GM23248 (cell line): ENCODE data around the gene CORIN. TPM values are rescaled to one million over a fixed set of nuclear protein-coding genes. Genes with fewer than 3 reads are reported as not detected.

Experiments used
- DNase-seq: peaks from one replicate; pipeline ENCODE4 v3.0.0-alpha.2; 2015
- H2AFZ ChIP-seq: fragments of 200-600 bp; sonication (generic); 2 replicates; pipeline ENCODE4 v1.6.1; 2016; ENCODE audit warnings: antibody characterized with exemption
- H3F3A ChIP-seq: fragments of 200-600 bp; sonication (generic); 2 replicates; pipeline ENCODE4 v1.6.1; 2016; ENCODE audit warnings: mild to moderate bottlenecking, antibody characterized with exemption, mixed run types; ENCODE audit not compliant: insufficient read depth
- H3K27ac ChIP-seq: fragments of 200-600 bp; sonication (generic); 2 replicates; pipeline ENCODE4 v1.5.1; 2016; ENCODE audit warnings: mild to moderate bottlenecking
- H3K27me3 ChIP-seq: fragments of 200-600 bp; sonication (generic); replicated peaks from 2 replicates; pipeline ENCODE4 v1.6.1; 2016; ENCODE audit warnings: mild to moderate bottlenecking; ENCODE audit not compliant: insufficient read depth
- H3K36me3 ChIP-seq: fragments of 200-600 bp; sonication (generic); 2 replicates; pipeline ENCODE4 v1.6.1; 2016; ENCODE audit warnings: low read depth, mild to moderate bottlenecking
- H3K4me1 ChIP-seq: fragments of 200-600 bp; sonication (generic); 2 replicates; pipeline ENCODE4 v1.6.1; 2016; ENCODE audit warnings: mild to moderate bottlenecking; ENCODE audit not compliant: insufficient read depth
- H3K4me2 ChIP-seq: fragments of 200-600 bp; sonication (generic); one replicate; pipeline ENCODE4 v1.6.1; 2016; ENCODE audit warnings: mild to moderate bottlenecking; ENCODE audit not compliant: unreplicated experiment
- H3K4me3 ChIP-seq: fragments of 200-600 bp; sonication (generic); 2 replicates; pipeline ENCODE4 v1.5.1; 2016; ENCODE audit warnings: mild to moderate bottlenecking
- H3K79me2 ChIP-seq: fragments of 200-600 bp; sonication (generic); 2 replicates; pipeline ENCODE4 v1.6.1; 2016; ENCODE audit warnings: mild to moderate bottlenecking; ENCODE audit not compliant: insufficient read depth
- H3K9ac ChIP-seq: fragments of 200-600 bp; sonication (generic); 2 replicates; pipeline ENCODE4 v1.6.1; 2016; ENCODE audit warnings: mild to moderate bottlenecking
- H3K9me2 ChIP-seq: fragments of 200-600 bp; sonication (generic); 2 replicates; pipeline ENCODE4 v1.6.1; 2016; ENCODE audit warnings: mixed run types, mild to moderate bottlenecking, moderate library complexity; ENCODE audit not compliant: insufficient read depth
- H3K9me3 ChIP-seq: fragments of 200-600 bp; sonication (generic); one replicate; pipeline ENCODE4 v1.6.1; 2017; ENCODE audit warnings: low read depth
- H4K20me1 ChIP-seq: fragments of 200-600 bp; sonication (generic); 2 replicates; pipeline ENCODE4 v1.6.0; 2016; ENCODE audit not compliant: insufficient read depth
- EZH2 ChIP-seq: fragments of 200-600 bp; sonication (generic); IDR thresholded peaks from 2 replicates; pipeline ENCODE4 v1.6.1; 2018; ENCODE audit warnings: antibody characterized with exemption, mild to moderate bottlenecking; ENCODE audit not compliant: insufficient read depth, poor library complexity, severe bottlenecking
- EZH2phosphoT487 ChIP-seq: fragments of 200-600 bp; sonication (generic); IDR thresholded peaks from 2 replicates; pipeline ENCODE4 v1.6.1; 2018; ENCODE audit warnings: antibody characterized with exemption, moderate library complexity, mild to moderate bottlenecking, low read depth; ENCODE audit not compliant: insufficient read depth
- WGBS, 2 experiments: methylation state at CpG; one replicate each; pipeline ENCODE4 v1.1.6; 2015 to 2017; ENCODE audit warnings: low lambda C conversion rate in 2 of 2, low coverage in 1 of 2; ENCODE audit errors: missing lambda C conversion rate in 2 of 2; 5-methylcytosine and 5-hydroxymethylcytosine counted together
- in situ Hi-C: fragments of 300-500 bp; cut with MboI; formaldehyde crosslinking; loops from 2 replicates; pipeline ENCODE4 v1.15.0; 2020
- polyA plus RNA-seq: library from polyadenylated mRNA; unstranded; fragments of >200 nt; fragmentation: Nextera tagmentation; extraction: Ambion mirVana; gene quantifications from 2 replicates; pipeline ENCODE4 v1.2.1, GENCODE V29; 2016
- total RNA-seq: library from RNA; depleted of rRNA; stranded (reverse); fragments of >200 nt; shearing (Covaris generic); gene quantifications from 2 replicates; pipeline ENCODE4 v1.2.3, GENCODE V29; 2014

CORIN gene
- total and polyA plus RNA-seq, 2 experiments from 2014 or later = 0.70 to 0.86 TPM

- Histone ChIP-seq H2AFZ (no peak overlapping the region), H3K9me3 (no peaks in the 10 kb centered on the region), H3K27ac (no peak overlapping the region), H3K9ac (no peak overlapping the region), H3K4me2 (no peak overlapping the region), H3K9me2 (no peaks in the 10 kb centered on the region), H3K79me2 (no peaks in the 10 kb centered on the region), H3K4me3 (no peak overlapping the region), H3K4me1 (no peaks in the 10 kb centered on the region), H3K36me3 (no peaks in the 10 kb centered on the region), H3K27me3 (no peaks in the 10 kb centered on the region; the same call in 1 of the 2 replicates), H3F3A (no peaks in the 10 kb centered on the region), H4K20me1 (no peaks in the 10 kb centered on the region)
- no peak for DNase-seq
- 53 to 58% methylated on average over 2 of the region's 2 CpGs for WGBS, 2 experiments
- in situ Hi-C loops = no loop called here
- TF ChIP-seq EZH2 (no peak), EZH2phosphoT487 (no peak)
Measured at GRCh38 chr4:47744253-47744652, 93.6 kb downstream of the CORIN start.

- no peaks in the 10 kb centered on the region for H3K9me2 ChIP-seq
- H3F3A ChIP-seq = no peaks in the 10 kb centered on the region
- H3K27ac ChIP-seq = no peak overlapping the region
- no peak overlapping the region for H3K9ac ChIP-seq
- no peak overlapping the region for H2AFZ ChIP-seq
- in situ Hi-C loops = no loop called here
- H3K79me2 ChIP-seq = no peaks in the 10 kb centered on the region
- no peaks in the 10 kb centered on the region for H3K9me3 ChIP-seq
- no peak overlapping the region for H3K4me3 ChIP-seq
- no peaks in the 10 kb centered on the region for H3K4me1 ChIP-seq
- DNase-seq = peak; percentile 8
- H3K36me3 ChIP-seq = no peaks in the 10 kb centered on the region
- H3K27me3 ChIP-seq = no peaks in the 10 kb centered on the region; the same call in 1 of the 2 replicates
- H3K4me2 ChIP-seq = no peak overlapping the region
- no peak for TF ChIP-seq EZH2phosphoT487
- TF ChIP-seq EZH2 = no peak
- no peaks in the 10 kb centered on the region for H4K20me1 ChIP-seq
Measured at GRCh38 chr4:47741200-47741599, 96.7 kb downstream of the CORIN start.

GRCh38 chr4:47737326-47737725, 100.5 kb downstream of the CORIN start:
- no peaks in the 10 kb centered on the region for H3K79me2 ChIP-seq
- H3K36me3 ChIP-seq = no peaks in the 10 kb centered on the region
- no peak overlapping the region for H3K4me2 ChIP-seq
- H3F3A ChIP-seq = no peaks in the 10 kb centered on the region
- H3K4me3 ChIP-seq = no peak overlapping the region
- H4K20me1 ChIP-seq = no peaks in the 10 kb centered on the region
- 0% methylated on average over 1 of the region's 1 CpG for WGBS, 2 experiments
- no peaks in the 10 kb centered on the region for H3K4me1 ChIP-seq
- no peak overlapping the region for H3K9ac ChIP-seq
- no peaks in the 10 kb centered on the region for H3K9me2 ChIP-seq
- DNase-seq = no peak
- in situ Hi-C loops = no loop called here
- peaks cover 5% of the 10 kb centered on the region; the same call in 1 of the 2 replicates for H3K27me3 ChIP-seq
- no peaks in the 10 kb centered on the region for H3K9me3 ChIP-seq
- TF ChIP-seq EZH2phosphoT487 (no peak), EZH2 (no peak)
- no peak overlapping the region for H2AFZ ChIP-seq
- H3K27ac ChIP-seq = no peak overlapping the region

GRCh38 chr4:47736555-47736954, 101.3 kb downstream of the CORIN start:
- Histone ChIP-seq H2AFZ (no peak overlapping the region), H3K27me3 (peaks cover 5% of the 10 kb centered on the region; the same call in 1 of the 2 replicates), H3K4me2 (no peak overlapping the region), H3K9me2 (no peaks in the 10 kb centered on the region), H3K36me3 (no peaks in the 10 kb centered on the region), H3K4me1 (no peaks in the 10 kb centered on the region), H3K79me2 (no peaks in the 10 kb centered on the region), H3F3A (no peaks in the 10 kb centered on the region), H3K4me3 (no peak overlapping the region), H3K9me3 (no peaks in the 10 kb centered on the region), H3K9ac (no peak overlapping the region), H4K20me1 (no peaks in the 10 kb centered on the region), H3K27ac (no peak overlapping the region)
- TF ChIP-seq EZH2 (no peak), EZH2phosphoT487 (no peak)
- WGBS, 2 experiments = 5 to 8% methylated on average over 2 of the region's 2 CpGs
- DNase-seq = no peak
- in situ Hi-C loops = no loop called here

- no peak for TF ChIP-seq EZH2
- no peak for TF ChIP-seq EZH2phosphoT487
- Histone ChIP-seq H2AFZ (no peak overlapping the region), H4K20me1 (no peaks in the 10 kb centered on the region), H3F3A (no peaks in the 10 kb centered on the region), H3K27me3 (peaks cover 5% of the 10 kb centered on the region; the same call in 1 of the 2 replicates), H3K79me2 (no peaks in the 10 kb centered on the region), H3K4me1 (no peaks in the 10 kb centered on the region), H3K4me2 (no peak overlapping the region), H3K9me3 (no peaks in the 10 kb centered on the region), H3K4me3 (no peak overlapping the region), H3K9me2 (no peaks in the 10 kb centered on the region), H3K27ac (no peak overlapping the region), H3K9ac (no peak overlapping the region), H3K36me3 (no peaks in the 10 kb centered on the region)
- DNase-seq = no peak
- in situ Hi-C loops = no loop called here
- WGBS, 2 experiments = 0 to 7% methylated on average over 1 of the region's 1 CpG
Measured at GRCh38 chr4:47736146-47736545, 101.7 kb downstream of the CORIN start.
